Measurements from ENCODE around the gene ZBED4.

DNA sequence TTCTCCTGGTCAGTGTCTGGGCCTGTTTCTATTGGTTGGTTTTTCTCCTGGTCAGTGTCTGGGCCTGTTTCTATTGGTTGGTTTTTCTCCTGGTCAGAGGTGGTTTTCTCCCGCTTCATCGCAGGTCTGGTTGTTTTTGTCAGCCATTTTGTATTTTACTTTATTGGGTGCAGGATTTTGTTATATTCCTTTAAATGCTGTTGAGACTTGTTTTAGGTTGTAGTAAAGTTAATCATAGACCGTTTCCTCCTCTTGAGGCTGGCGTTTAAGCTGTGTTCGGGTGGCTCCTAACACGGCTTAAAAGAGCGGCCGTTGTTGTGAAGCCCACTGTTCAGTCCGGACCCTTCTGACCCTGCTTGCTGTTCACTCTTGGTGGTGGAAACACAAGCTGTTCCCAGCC lies 26.2 kb downstream of the ZBED4 start:
- TF ChIP-seq, protein P1, sequence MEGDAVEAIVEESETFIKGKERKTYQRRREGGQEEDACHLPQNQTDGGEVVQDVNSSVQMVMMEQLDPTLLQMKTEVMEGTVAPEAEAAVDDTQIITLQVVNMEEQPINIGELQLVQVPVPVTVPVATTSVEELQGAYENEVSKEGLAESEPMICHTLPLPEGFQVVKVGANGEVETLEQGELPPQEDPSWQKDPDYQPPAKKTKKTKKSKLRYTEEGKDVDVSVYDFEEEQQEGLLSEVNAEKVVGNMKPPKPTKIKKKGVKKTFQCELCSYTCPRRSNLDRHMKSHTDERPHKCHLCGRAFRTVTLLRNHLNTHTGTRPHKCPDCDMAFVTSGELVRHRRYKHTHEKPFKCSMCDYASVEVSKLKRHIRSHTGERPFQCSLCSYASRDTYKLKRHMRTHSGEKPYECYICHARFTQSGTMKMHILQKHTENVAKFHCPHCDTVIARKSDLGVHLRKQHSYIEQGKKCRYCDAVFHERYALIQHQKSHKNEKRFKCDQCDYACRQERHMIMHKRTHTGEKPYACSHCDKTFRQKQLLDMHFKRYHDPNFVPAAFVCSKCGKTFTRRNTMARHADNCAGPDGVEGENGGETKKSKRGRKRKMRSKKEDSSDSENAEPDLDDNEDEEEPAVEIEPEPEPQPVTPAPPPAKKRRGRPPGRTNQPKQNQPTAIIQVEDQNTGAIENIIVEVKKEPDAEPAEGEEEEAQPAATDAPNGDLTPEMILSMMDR (IDR thresholded peaks at IDR 0.05): no peak
- no peak for TF ChIP-seq POLR2A (IDR thresholded peaks at IDR 0.05)
